Thyroid gland (tissue), 4 donors: ENCODE data around the gene TOP3A. TPM values are rescaled to one million over a fixed set of nuclear protein-coding genes. Genes with fewer than 3 reads are reported as not detected.

Experiments used
- DNase-seq, 2 donors: peaks; one replicate each; pipeline ENCODE4 v3.0.0-alpha.2; 2019
- H3K27ac ChIP-seq, 3 donors: fragments of 200-600 bp; sonication (generic); 1 replicate in 2 of 3; 2 replicates in 1 of 3; pipeline ENCODE4 v1.5.1; 2016 to 2019; ENCODE audit warnings: mild to moderate bottlenecking in 1 of 3, moderate library complexity in 1 of 3
- H3K27me3 ChIP-seq: fragments of 200-600 bp; sonication (generic); one replicate; pipeline ENCODE4 v1.5.1; 2019
- H3K36me3 ChIP-seq, 2 donors: fragments of 200-600 bp; sonication (generic); one replicate each; pipeline ENCODE4 v1.5.1; 2016 to 2019
- H3K4me1 ChIP-seq, 2 donors: fragments of 200-600 bp; sonication (generic); one replicate each; pipeline ENCODE4 v1.5.1; 2017 to 2019
- H3K4me3 ChIP-seq, 3 donors: fragments of 200-600 bp; sonication (generic); replicated peaks in 1 of 3; 1 replicate in 2 of 3; 2 replicates in 1 of 3; pipeline ENCODE4 v1.5.1; 2016; ENCODE audit warnings: mild to moderate bottlenecking in 1 of 3
- H3K9me3 ChIP-seq: fragments of 200-600 bp; sonication (generic); one replicate; pipeline ENCODE4 v1.5.1; 2017
- CTCF ChIP-seq, 6 experiments: fragments of 200-600 bp in 3 of 6; fragments of 450-650 bp in 3 of 6; sonication (generic) in 3 of 6; IDR thresholded peaks; one replicate each; pipeline ENCODE4 v1.5.1; 2016 to 2019; ENCODE audit warnings: antibody characterized with exemption in 6 of 6, mild to moderate bottlenecking in 2 of 6, inconsistent platforms in 1 of 6, moderate library complexity in 1 of 6
- POLR2A ChIP-seq, 2 donors: fragments of 450-650 bp; IDR thresholded peaks; one replicate each; pipeline ENCODE4 v1.6.1; 2017; ENCODE audit warnings: antibody characterized with exemption in 2 of 2, mild to moderate bottlenecking in 2 of 2, moderate library complexity in 1 of 2
- WGBS, 2 donors: methylation state at CpG; one replicate each; pipeline ENCODE4 v1.1.5; 2017; 5-methylcytosine and 5-hydroxymethylcytosine counted together
- intact Hi-C: fragments of 100-400 bp; cut with DNase I; formaldehyde crosslinking; loops from one replicate; pipeline ENCODE4 v1.15.1; 2023
- total RNA-seq, 4 donors: library from RNA; depleted of rRNA; stranded (reverse); fragments of >200 nt; gene quantifications; one replicate each; pipeline ENCODE4 v1.2.3, GENCODE V29; 2016

TOP3A gene, protein sequence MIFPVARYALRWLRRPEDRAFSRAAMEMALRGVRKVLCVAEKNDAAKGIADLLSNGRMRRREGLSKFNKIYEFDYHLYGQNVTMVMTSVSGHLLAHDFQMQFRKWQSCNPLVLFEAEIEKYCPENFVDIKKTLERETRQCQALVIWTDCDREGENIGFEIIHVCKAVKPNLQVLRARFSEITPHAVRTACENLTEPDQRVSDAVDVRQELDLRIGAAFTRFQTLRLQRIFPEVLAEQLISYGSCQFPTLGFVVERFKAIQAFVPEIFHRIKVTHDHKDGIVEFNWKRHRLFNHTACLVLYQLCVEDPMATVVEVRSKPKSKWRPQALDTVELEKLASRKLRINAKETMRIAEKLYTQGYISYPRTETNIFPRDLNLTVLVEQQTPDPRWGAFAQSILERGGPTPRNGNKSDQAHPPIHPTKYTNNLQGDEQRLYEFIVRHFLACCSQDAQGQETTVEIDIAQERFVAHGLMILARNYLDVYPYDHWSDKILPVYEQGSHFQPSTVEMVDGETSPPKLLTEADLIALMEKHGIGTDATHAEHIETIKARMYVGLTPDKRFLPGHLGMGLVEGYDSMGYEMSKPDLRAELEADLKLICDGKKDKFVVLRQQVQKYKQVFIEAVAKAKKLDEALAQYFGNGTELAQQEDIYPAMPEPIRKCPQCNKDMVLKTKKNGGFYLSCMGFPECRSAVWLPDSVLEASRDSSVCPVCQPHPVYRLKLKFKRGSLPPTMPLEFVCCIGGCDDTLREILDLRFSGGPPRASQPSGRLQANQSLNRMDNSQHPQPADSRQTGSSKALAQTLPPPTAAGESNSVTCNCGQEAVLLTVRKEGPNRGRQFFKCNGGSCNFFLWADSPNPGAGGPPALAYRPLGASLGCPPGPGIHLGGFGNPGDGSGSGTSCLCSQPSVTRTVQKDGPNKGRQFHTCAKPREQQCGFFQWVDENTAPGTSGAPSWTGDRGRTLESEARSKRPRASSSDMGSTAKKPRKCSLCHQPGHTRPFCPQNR
- total RNA-seq = 10 to 100 TPM; 31.3 to 34.5 (median 32.5) TPM

GRCh38 chr17:18314731-18315561, at the start of gene TOP3A, which contains the start of gene SMCR8:
TSS of gene TOP3A (minus strand) at chr17:18314994. CDS start at chr17:18314778, 216 bp downstream.
TSS of gene SMCR8 (plus strand) at chr17:18315293. CDS start at chr17:18315790, 497 bp downstream.
- Histone ChIP-seq H3K36me3 (peaks cover 10 to 11% of the 10 kb centered on the region in 2 donors), H3K4me3 (peak within 1 kb of the TSS; percentile 50 to 90 (median 83)), H3K27me3 (no peaks in the 10 kb centered on the region), H3K4me1 (peaks cover 30 to 52% of the 10 kb centered on the region in 2 donors), H3K27ac (peak within 1 kb of the TSS; percentile 69 to 87 (median 73)), H3K9me3 (no peaks in the 10 kb centered on the region)
- 1% methylated on average over 52 to 53 of the region's 78 CpGs for WGBS, 2 donors
- intact Hi-C loops = loop anchor here (5.0 kb wide), 1 partner anchor 58 kb away; the partner anchor contains the start of gene FLII
- peak; percentile 99 for DNase-seq
- peak in 1 of 2 donors; percentile 63 for TF ChIP-seq POLR2A (IDR thresholded peaks at IDR 0.05)
- peak in 1 of 6 experiments; percentile 21 for TF ChIP-seq CTCF (IDR thresholded peaks at IDR 0.05)

- DNase-seq = no peak
- intact Hi-C loops = no loop called here
- Histone ChIP-seq H3K36me3 (no peaks in the 10 kb centered on the region), H3K4me3 (no peak overlapping the region), H3K27ac (no peak overlapping the region), H3K27me3 (no peaks in the 10 kb centered on the region), H3K9me3 (no peaks in the 10 kb centered on the region), H3K4me1 (peaks cover 7 to 15% of the 10 kb centered on the region in 2 donors)
- no peak for TF ChIP-seq POLR2A (IDR thresholded peaks at IDR 0.05)
- no peak for TF ChIP-seq CTCF (IDR thresholded peaks at IDR 0.05)
- WGBS, 2 donors = 93% methylated on average over 6 of the region's 6 CpGs
These were observed 49.4 kb upstream of the TOP3A start for GRCh38 chr17:18364166-18364565.

DNA sequence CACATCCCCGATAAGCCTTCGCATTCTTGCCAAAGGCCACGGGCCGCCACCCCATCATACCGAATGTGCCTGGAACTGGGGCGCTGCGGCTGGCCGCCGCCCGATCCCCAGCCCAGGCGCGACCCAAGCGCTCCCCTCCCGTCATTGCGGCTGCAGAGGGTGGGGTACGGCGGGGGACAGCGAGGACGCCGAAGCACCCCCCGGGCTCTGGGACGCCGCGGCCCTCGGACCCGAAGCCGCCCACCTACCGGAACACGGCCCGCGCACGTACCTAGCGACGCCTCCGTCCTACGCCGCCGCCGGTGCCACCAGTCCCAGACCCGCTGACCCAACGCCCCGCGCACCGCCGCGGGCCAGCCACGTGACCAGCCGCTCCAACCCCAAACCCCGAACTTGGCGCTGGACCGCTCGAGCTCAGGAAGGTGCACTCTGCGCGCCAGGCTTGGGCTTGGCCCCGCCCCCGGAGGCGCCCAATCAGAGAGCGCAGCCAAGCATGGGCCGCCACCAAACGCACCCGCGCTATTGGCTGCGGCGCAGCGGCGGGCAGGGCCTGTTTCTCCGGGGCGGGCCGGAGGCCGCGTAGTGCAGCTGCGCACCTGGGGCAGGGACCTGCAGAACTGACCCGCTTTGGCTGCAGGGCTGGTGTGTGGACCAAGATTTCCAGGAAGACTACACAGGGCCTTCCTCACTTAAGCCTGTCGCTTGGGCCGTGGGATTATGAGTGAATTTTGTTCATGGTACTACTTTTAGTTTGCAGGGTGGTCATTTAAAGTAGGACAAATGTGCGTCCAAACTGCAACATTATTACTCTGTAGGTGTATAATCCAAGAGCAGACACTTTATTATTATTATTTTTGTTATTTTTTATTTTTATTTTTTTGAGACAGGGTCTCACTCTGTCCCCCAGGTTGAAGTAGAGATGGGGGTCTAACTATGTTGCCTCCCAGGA, 48.6 kb upstream of the TOP3A start, which contains the start of gene SHMT1:
Gene SHMT1, minus strand, starts transcription at position 450 of the 949 bp plus-strand sequence. CDS start 7,569 bp downstream, outside the sequence.
- intact Hi-C loops = no loop called here

More for the DNA sequence above, 48.6 kb upstream of the TOP3A start, which contains the start of gene SHMT1:
- Histone ChIP-seq H3K27ac (peak within 1 kb of the TSS; percentile 66 to 93 (median 85)), H3K27me3 (no peaks in the 10 kb centered on the region), H3K4me3 (peak within 1 kb of the TSS; percentile 9 to 75 (median 66)), H3K36me3 (no peaks in the 10 kb centered on the region), H3K4me1 (peaks cover 7 to 15% of the 10 kb centered on the region in 2 donors), H3K9me3 (no peaks in the 10 kb centered on the region)
- peak; percentile 97 to 98 for DNase-seq
- 1 to 9% methylated on average over 6 to 52 of the region's 76 CpGs for WGBS, 2 donors
- TF ChIP-seq CTCF (IDR thresholded peaks at IDR 0.05) (peak in 1 of 6 experiments; percentile 6), POLR2A (IDR thresholded peaks at IDR 0.05) (peak; percentile 65 to 80)
